Left lung (tissue), 10 donors: ENCODE results near the gene COPS7A. TPM values are rescaled to one million over a fixed set of nuclear protein-coding genes. Genes with fewer than 3 reads are reported as not detected.

Experiments used
- ATAC-seq: fragments of 200-7000 bp; cut with Tn5 transposase; one replicate; pipeline ENCODE4 v1.9.1; 2020; ENCODE audit warnings: moderate library complexity
- DNase-seq, 4 donors: peaks; one replicate each; pipeline ENCODE4 v3.0.0-alpha.2; 2013 to 2020
- H3K27ac ChIP-seq, 2 donors: fragments of 200-600 bp; sonication (generic) in 1 of 2; one replicate each; pipeline versions ENCODE4 v1.5.0 to v1.8.0; 2020 to 2021
- H3K27me3 ChIP-seq, 2 donors: fragments of 200-600 bp; sonication (generic) in 1 of 2; one replicate each; pipeline versions ENCODE4 v1.5.0 to v1.8.0; 2020 to 2021
- H3K36me3 ChIP-seq, 2 donors: fragments of 200-600 bp; sonication (generic) in 1 of 2; one replicate each; pipeline versions ENCODE4 v1.5.0 to v1.8.0; 2020 to 2021
- H3K4me1 ChIP-seq, 2 donors: fragments of 200-600 bp; one replicate each; pipeline ENCODE4 v1.8.0; 2021
- H3K4me3 ChIP-seq, 2 donors: fragments of 200-600 bp; sonication (generic) in 1 of 2; one replicate each; pipeline versions ENCODE4 v1.5.0 to v1.8.0; 2020 to 2021; ENCODE audit warnings: mild to moderate bottlenecking in 1 of 2
- H3K9me3 ChIP-seq, 2 donors: fragments of 200-600 bp; sonication (generic) in 1 of 2; one replicate each; pipeline versions ENCODE4 v1.5.0 to v1.8.0; 2020 to 2021
- CTCF ChIP-seq, 2 donors: fragments of 200-600 bp; sonication (generic) in 1 of 2; IDR thresholded peaks; one replicate each; pipeline versions ENCODE4 v1.5.0 to v1.8.0; 2021; ENCODE audit warnings: antibody characterized with exemption in 2 of 2
- intact Hi-C, 2 donors: fragments of 100-400 bp; cut with DNase I; formaldehyde crosslinking; loops; one replicate each; pipeline versions ENCODE4 v1.11.2 to v1.14.2; 2022
- polyA plus RNA-seq, 6 donors: library from polyadenylated mRNA; unstranded; fragments of 120-200 nt; gene quantifications; one replicate each; pipeline ENCODE4 v1.2.1, GENCODE V29; 2013; ENCODE audit not compliant: insufficient read length in 6 of 6
- total RNA-seq, 2 donors: library from RNA; stranded (reverse); fragmentation: NEBNext Ultra II Directional; extraction: Animal tissue kit (Norgen Biotek cat#: 25700); gene quantifications; one replicate each; pipeline ENCODE4 v1.2.1, GENCODE V29; 2021
- donor health status: DM: no; HTN: yes; CAD: no.
- donor health status: DM: no; HTN: no; CAD: no.

Gene COPS7A
- total and polyA plus RNA-seq, 8 donors: 51.4 to 67.5 (median 54.1) TPM

GRCh38 chr12:6693832-6694355 lies 30.0 kb upstream of the COPS7A start:
- no peak for TF ChIP-seq CTCF (IDR thresholded peaks at IDR 0.05)
- no peak overlapping the region for H3K27ac ChIP-seq
- no peaks in the 10 kb centered on the region for H3K9me3 ChIP-seq
- peaks cover 0 to 15% of the 10 kb centered on the region in 2 donors for H3K4me1 ChIP-seq
- DNase-seq (no peak), ATAC-seq (no peak)
- H3K4me3 ChIP-seq: no peak overlapping the region
- peaks cover 6 to 50% of the 10 kb centered on the region in 2 donors for H3K27me3 ChIP-seq
- intact Hi-C loops: loop anchor here in 1 of 2 donors (10.0 kb wide), 1 partner anchor 79 kb away; no protein-coding TSS in a partner anchor
- no peaks in the 10 kb centered on the region for H3K36me3 ChIP-seq

DNA sequence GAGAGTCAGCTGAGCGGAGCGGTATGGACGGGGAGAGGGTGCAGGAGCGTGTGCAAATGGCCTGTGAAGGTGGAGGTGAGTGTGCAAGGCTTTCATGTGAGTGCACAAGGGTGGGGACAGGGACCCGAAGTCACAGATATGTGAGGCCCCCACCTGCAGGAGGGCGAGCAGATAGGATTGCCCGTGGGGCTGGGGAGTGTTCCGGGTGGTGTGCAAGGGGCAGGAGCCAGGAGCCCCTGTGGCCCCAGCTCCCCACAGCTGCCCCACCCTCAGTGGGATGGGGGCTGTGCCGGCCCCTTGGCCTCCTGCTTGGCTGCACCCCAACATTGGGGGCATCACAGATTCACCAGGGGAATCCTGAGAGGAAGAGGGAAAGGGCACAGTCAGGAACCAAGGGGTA lies 29.1 kb upstream of the COPS7A start:
- peaks cover 15 to 58% of the 10 kb centered on the region in 2 donors for H3K27me3 ChIP-seq
- DNase-seq: no peak
- ATAC-seq: no peak
- intact Hi-C loops: loop anchor here in 1 of 2 donors (10.0 kb wide), 1 partner anchor 80 kb away; no protein-coding TSS in a partner anchor
- TF ChIP-seq CTCF (IDR thresholded peaks at IDR 0.05): no peak
- H3K9me3 ChIP-seq: no peaks in the 10 kb centered on the region
- no peaks in the 10 kb centered on the region for H3K36me3 ChIP-seq
- peaks cover 0 to 17% of the 10 kb centered on the region in 2 donors for H3K4me1 ChIP-seq
- no peak overlapping the region for H3K4me3 ChIP-seq
- no peak overlapping the region for H3K27ac ChIP-seq

DNA sequence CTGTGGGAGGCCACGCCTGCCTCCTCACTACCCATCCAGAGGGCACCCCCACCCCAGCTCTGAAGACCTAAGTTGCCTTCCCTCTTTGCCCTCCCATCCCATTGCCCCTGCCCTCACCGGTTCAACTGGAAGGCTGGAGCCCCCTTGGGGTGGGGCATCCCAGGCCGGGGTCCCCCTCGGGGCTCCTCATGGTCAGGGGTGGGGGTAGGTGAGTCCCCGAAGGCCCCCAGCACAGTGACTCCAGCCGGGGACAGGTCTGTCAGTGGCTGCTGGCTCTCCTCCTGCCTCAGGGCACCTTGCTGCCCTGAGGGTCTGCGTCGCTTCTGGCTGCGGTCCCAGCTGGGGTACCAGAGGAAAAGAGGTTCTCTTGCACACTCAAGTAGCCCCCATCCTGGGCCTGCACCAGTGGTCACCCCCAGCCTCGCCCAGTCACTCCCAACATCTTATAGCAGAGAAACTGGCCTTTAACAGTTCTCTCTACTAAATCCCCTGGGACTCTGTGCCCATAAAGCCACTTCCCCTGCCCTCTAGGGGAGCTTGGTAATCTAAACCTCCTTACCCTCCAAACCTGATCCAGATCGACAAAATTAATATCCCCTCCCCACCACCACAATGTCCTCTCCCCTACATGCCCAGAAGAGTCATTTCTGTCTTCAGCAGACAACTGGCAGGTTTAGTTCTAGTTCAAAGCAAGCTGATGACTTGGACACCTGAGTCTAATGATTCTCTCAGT lies 28.4 kb upstream of the COPS7A start:
- intact Hi-C loops: loop anchor here in 1 of 2 donors (10.0 kb wide), 1 partner anchor 81 kb away; no protein-coding TSS in a partner anchor

GRCh38 chr12:6696690-6697583 lies 26.9 kb upstream of the COPS7A start:
- H3K27me3 ChIP-seq: peaks cover 36 to 80% of the 10 kb centered on the region in 2 donors
- intact Hi-C loops: loop anchor here in 1 of 2 donors (10.0 kb wide), 1 partner anchor 82 kb away; no protein-coding TSS in a partner anchor
- TF ChIP-seq CTCF (IDR thresholded peaks at IDR 0.05): no peak
- peaks cover 6 to 15% of the 10 kb centered on the region in 2 donors for H3K4me1 ChIP-seq
- no peak overlapping the region for H3K27ac ChIP-seq
- DNase-seq (no peak), ATAC-seq (no peak)
- H3K36me3 ChIP-seq: no peaks in the 10 kb centered on the region
- H3K9me3 ChIP-seq: no peaks in the 10 kb centered on the region
- H3K4me3 ChIP-seq: no peak overlapping the region

More for the DNA sequence above, 28.4 kb upstream of the COPS7A start:
- no peak for TF ChIP-seq CTCF (IDR thresholded peaks at IDR 0.05)
- Histone ChIP-seq H3K36me3 (no peaks in the 10 kb centered on the region), H3K4me3 (no peak overlapping the region), H3K27me3 (peaks cover 22 to 66% of the 10 kb centered on the region in 2 donors), H3K4me1 (peaks cover 3 to 18% of the 10 kb centered on the region in 2 donors), H3K27ac (no peak overlapping the region), H3K9me3 (no peaks in the 10 kb centered on the region)
- ATAC-seq (no peak), DNase-seq (no peak)
